IMR-90 (cell line): ENCODE data around the gene OSBP2.

Source experiments
- CEBPB ChIP-seq: IDR thresholded peaks from 2 replicates; pipeline ENCODE4 v1.6.1; 2012; ENCODE audit warnings: low read depth, low read length, improper control_type of control experiment
- CHD1 ChIP-seq: IDR thresholded peaks from 2 replicates; pipeline ENCODE4 v1.6.1; 2012; ENCODE audit warnings: low read depth, low read length, improper control_type of control experiment
- MXI1 ChIP-seq: IDR thresholded peaks from 2 replicates; pipeline ENCODE4 v1.6.1; 2012; ENCODE audit warnings: low read depth, mild to moderate bottlenecking, low read length, moderate library complexity, borderline replicate concordance
- NFE2L2 ChIP-seq: fragments of 150-350 bp; IDR thresholded peaks from 2 replicates; pipeline ENCODE4 v1.6.1; 2016; ENCODE audit warnings: low read depth, mild to moderate bottlenecking, low read length
- POLR2A ChIP-seq: IDR thresholded peaks from 2 replicates; pipeline ENCODE4 v1.6.1; 2012; ENCODE audit warnings: mild to moderate bottlenecking, low read depth, low read length
- RFX5 ChIP-seq: IDR thresholded peaks from 2 replicates; pipeline ENCODE4 v1.8.0; 2012; ENCODE audit warnings: low read depth, mild to moderate bottlenecking, low read length, moderate library complexity
- SMC3 ChIP-seq: fragments of 150-350 bp; IDR thresholded peaks from 2 replicates; pipeline ENCODE4 v1.6.1; 2016; ENCODE audit warnings: low read depth, mild to moderate bottlenecking, antibody characterized with exemption, low read length, moderate library complexity
- TF ChIP-seq, protein P1 (sequence below): conservative IDR thresholded peaks from 2 replicates; pipeline ENCODE4 v1.5.1; 2012; ENCODE audit warnings: mild to moderate bottlenecking, low read depth, low read length, improper control_type of control experiment
- TF ChIP-seq, protein P2 (sequence below): fragments of 150-350 bp; IDR thresholded peaks from 2 replicates; pipeline ENCODE4 v1.6.1; 2016; ENCODE audit warnings: low read depth, mild to moderate bottlenecking, low read length, moderate library complexity, borderline replicate concordance
- TF ChIP-seq, protein P3 (sequence below): fragments of 150-350 bp; IDR thresholded peaks from 2 replicates; pipeline ENCODE4 v1.6.1; 2017; ENCODE audit warnings: mild to moderate bottlenecking, antibody characterized with exemption, low read length, low read depth

- TF ChIP-seq, protein P1, sequence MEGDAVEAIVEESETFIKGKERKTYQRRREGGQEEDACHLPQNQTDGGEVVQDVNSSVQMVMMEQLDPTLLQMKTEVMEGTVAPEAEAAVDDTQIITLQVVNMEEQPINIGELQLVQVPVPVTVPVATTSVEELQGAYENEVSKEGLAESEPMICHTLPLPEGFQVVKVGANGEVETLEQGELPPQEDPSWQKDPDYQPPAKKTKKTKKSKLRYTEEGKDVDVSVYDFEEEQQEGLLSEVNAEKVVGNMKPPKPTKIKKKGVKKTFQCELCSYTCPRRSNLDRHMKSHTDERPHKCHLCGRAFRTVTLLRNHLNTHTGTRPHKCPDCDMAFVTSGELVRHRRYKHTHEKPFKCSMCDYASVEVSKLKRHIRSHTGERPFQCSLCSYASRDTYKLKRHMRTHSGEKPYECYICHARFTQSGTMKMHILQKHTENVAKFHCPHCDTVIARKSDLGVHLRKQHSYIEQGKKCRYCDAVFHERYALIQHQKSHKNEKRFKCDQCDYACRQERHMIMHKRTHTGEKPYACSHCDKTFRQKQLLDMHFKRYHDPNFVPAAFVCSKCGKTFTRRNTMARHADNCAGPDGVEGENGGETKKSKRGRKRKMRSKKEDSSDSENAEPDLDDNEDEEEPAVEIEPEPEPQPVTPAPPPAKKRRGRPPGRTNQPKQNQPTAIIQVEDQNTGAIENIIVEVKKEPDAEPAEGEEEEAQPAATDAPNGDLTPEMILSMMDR = no peak
- TF ChIP-seq, protein P2, sequence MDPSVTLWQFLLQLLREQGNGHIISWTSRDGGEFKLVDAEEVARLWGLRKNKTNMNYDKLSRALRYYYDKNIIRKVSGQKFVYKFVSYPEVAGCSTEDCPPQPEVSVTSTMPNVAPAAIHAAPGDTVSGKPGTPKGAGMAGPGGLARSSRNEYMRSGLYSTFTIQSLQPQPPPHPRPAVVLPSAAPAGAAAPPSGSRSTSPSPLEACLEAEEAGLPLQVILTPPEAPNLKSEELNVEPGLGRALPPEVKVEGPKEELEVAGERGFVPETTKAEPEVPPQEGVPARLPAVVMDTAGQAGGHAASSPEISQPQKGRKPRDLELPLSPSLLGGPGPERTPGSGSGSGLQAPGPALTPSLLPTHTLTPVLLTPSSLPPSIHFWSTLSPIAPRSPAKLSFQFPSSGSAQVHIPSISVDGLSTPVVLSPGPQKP = no peak
- TF ChIP-seq POLR2A = no peak
- no peak for TF ChIP-seq SMC3
- TF ChIP-seq CEBPB = no peak
- TF ChIP-seq NFE2L2 = no peak
- no peak for TF ChIP-seq RFX5
- TF ChIP-seq, protein P3, sequence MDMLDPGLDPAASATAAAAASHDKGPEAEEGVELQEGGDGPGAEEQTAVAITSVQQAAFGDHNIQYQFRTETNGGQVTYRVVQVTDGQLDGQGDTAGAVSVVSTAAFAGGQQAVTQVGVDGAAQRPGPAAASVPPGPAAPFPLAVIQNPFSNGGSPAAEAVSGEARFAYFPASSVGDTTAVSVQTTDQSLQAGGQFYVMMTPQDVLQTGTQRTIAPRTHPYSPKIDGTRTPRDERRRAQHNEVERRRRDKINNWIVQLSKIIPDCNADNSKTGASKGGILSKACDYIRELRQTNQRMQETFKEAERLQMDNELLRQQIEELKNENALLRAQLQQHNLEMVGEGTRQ = no peak
- no peak for TF ChIP-seq CHD1
- no peak for TF ChIP-seq MXI1
Measured at GRCh38 chr22:30781271-30781875, 86.7 kb downstream of the OSBP2 start.
